Measurements from ENCODE around the gene SEPTIN8. TPM values are rescaled to one million over a fixed set of nuclear protein-coding genes. Genes with fewer than 3 reads are reported as not detected.

SEPTIN8 gene
- total and polyA plus RNA-seq, 2 of the 8 experiments (the other 6 are each of a cell fraction or from before 2014, with no cell fraction given), result 21.2 to 33.0 TPM

- no peak overlapping the region for H3K4me2 ChIP-seq (ENCODE audit: insufficient read depth in 1 of 2, low read depth in 2 of 2, low read length in 2 of 2)
- no peaks in the 10 kb centered on the region for H3K4me1 ChIP-seq (replicated peaks in 1 of 4; ENCODE audit: control insufficient read depth in 3 of 4, insufficient read depth in 4 of 4, low read length in 3 of 4)
- no peak overlapping the region for H2BK5ac ChIP-seq (ENCODE audit: low read depth, low read length)
- H3K18ac ChIP-seq (ENCODE audit: extremely low read depth, low read length), result no peak overlapping the region
- H3K4ac ChIP-seq (replicated peaks; ENCODE audit: insufficient read length, low read depth, low read length), result no peak overlapping the region
- no peaks in the 10 kb centered on the region for H4K20me1 ChIP-seq (replicated peaks in 1 of 2; ENCODE audit: control insufficient read depth in 1 of 2, insufficient read depth in 2 of 2, low read length in 2 of 2)
- no peaks in the 10 kb centered on the region for H3K27me3 ChIP-seq (replicated peaks in 1 of 4; ENCODE audit: control insufficient read depth in 3 of 4, extremely low read depth in 1 of 4, insufficient read depth in 3 of 4, low read length in 3 of 4)
- no peak overlapping the region for H3K4me3 ChIP-seq (ENCODE audit: extremely low read depth in 1 of 4, insufficient read depth in 2 of 4, low read depth in 3 of 4, low read length in 4 of 4)
- no peak overlapping the region for H3K23ac ChIP-seq (ENCODE audit: insufficient read length)
- no peak overlapping the region for H4K91ac ChIP-seq (replicated peaks; ENCODE audit: insufficient read length, low read length)
- H4K5ac ChIP-seq (ENCODE audit: insufficient read length, low read depth, low read length), result no peak overlapping the region
- no peaks in the 10 kb centered on the region for H3K9me3 ChIP-seq (ENCODE audit: insufficient read depth in 2 of 2, low read depth in 1 of 2, low read length in 1 of 2)
- H2BK20ac ChIP-seq (ENCODE audit: low read length), result no peak overlapping the region
- no peak for FAIRE-seq
- H3K9ac ChIP-seq (replicated peaks in 1 of 4; ENCODE audit: extremely low read depth in 1 of 4, low read depth in 3 of 4, low read length in 3 of 4), result no peak overlapping the region
- no peak overlapping the region for H3K56ac ChIP-seq (replicated peaks; ENCODE audit: insufficient read length, low read depth, low read length)
- TF ChIP-seq RBBP5 (IDR thresholded peaks at IDR 0.05; ENCODE audit: borderline replicate concordance, low read depth, low read length) (no peak), CTCF (IDR thresholded peaks at IDR 0.05; ENCODE audit: control extremely low read depth in 1 of 3, insufficient read depth in 1 of 3, low read depth in 1 of 3, low read length in 3 of 3) (no peak), TBP (IDR thresholded peaks at IDR 0.05; ENCODE audit: low read depth, low read length) (no peak), EZH2 (IDR thresholded peaks at IDR 0.05; ENCODE audit: low read depth, low read length, severe bottlenecking) (no peak)
- H2AK5ac ChIP-seq (ENCODE audit: low read depth, low read length), result no peak overlapping the region
- ChIA-PET CTCF (ENCODE audit: partially characterized antibody) (interaction anchor here (1.1 to 3.1 kb wide), 2 partner anchors 10 to 192 kb away, joined by 3 to 9 read pairs; no protein-coding TSS in a partner anchor), POLR2A (ENCODE audit: partially characterized antibody) (interaction anchor here (1.0 kb wide), 1 partner anchor 10 kb away, joined by 3 read pairs; no protein-coding TSS in a partner anchor)
- H3K14ac ChIP-seq (ENCODE audit: insufficient read length), result no peak overlapping the region
- no peak overlapping the region for H4K8ac ChIP-seq (ENCODE audit: extremely low read depth, insufficient read depth, low read length)
- H2BK12ac ChIP-seq (ENCODE audit: low read depth, low read length), result no peak overlapping the region
- no peak for DNase-seq (ENCODE audit: low read depth in 1 of 2, low spot score in 2 of 2)
- no peaks in the 10 kb centered on the region for H3K79me2 ChIP-seq (ENCODE audit: control insufficient read depth in 1 of 2, insufficient read depth in 2 of 2, low read length in 2 of 2)
- no peak overlapping the region for H2BK15ac ChIP-seq (ENCODE audit: low read length)
- H3K36me3 ChIP-seq (ENCODE audit: control insufficient read depth in 2 of 4, insufficient read depth in 4 of 4, low read length in 3 of 4), result no peaks in the 10 kb centered on the region
- 92% methylated on average over 5 of the region's 5 CpGs; no CpG with 5 or more reads in 1 of the 2 experiments for WGBS, 2 experiments (ENCODE audit: extremely low coverage in 1 of 2, insufficient coverage in 1 of 2, insufficient read length in 1 of 2, insufficient replicate concordance in 2 of 2, low coverage in 1 of 2, low lambda C conversion rate in 2 of 2, missing lambda C conversion rate in 1 of 2)
- H3K27ac ChIP-seq (ENCODE audit: low read depth, low read length), result no peak overlapping the region
- no peaks in the 10 kb centered on the region for H3K23me2 ChIP-seq (ENCODE audit: low read depth, low read length)
- no peaks in the 10 kb centered on the region for H3K79me1 ChIP-seq (ENCODE audit: low read depth, low read length)
- no peak overlapping the region for H2AFZ ChIP-seq (ENCODE audit: low read length)
- no peak overlapping the region for H2BK120ac ChIP-seq (replicated peaks; ENCODE audit: low read depth, low read length)
Measured at GRCh38 chr5:132718544-132719312, 58.3 kb downstream of the SEPTIN8 start.

All from H1 (cell line).